ENCODE data around the gene DRAM1.

DRAM1 gene

GRCh38 chr12:101876861-101877805, at the start of gene DRAM1:
Gene DRAM1, plus strand, starts transcription at chr12:101877580. Its CDS starts 210 bp downstream, at chr12:101877790.
- DNase-seq (ENCODE audit: low read depth): peak; percentile 97
- TF ChIP-seq CTCF (IDR thresholded peaks at IDR 0.05; ENCODE audit: insufficient read depth, low read depth, low read length, missing control alignments): peak; percentile 18
- H3K4me3 ChIP-seq (ENCODE audit: low read depth, low read length): peak within 1 kb of the TSS; percentile 78

GRCh38 chr12:101828463-101829196, 48.8 kb upstream of the DRAM1 start:
- DNase-seq (ENCODE audit: low read depth): no peak
- H3K4me3 ChIP-seq (ENCODE audit: low read depth, low read length): no peak overlapping the region
- TF ChIP-seq CTCF (IDR thresholded peaks at IDR 0.05; ENCODE audit: insufficient read depth, low read depth, low read length, missing control alignments): no peak

- TF ChIP-seq CTCF (IDR thresholded peaks at IDR 0.05; ENCODE audit: insufficient read depth, low read depth, low read length, missing control alignments): no peak
- peak; percentile 33 for DNase-seq (ENCODE audit: low read depth)
- peak overlapping the region; percentile 70 for H3K4me3 ChIP-seq (ENCODE audit: low read depth, low read length)
These were observed 47.6 kb upstream of the DRAM1 start for GRCh38 chr12:101829639-101830366.

- peak; percentile 71 for TF ChIP-seq CTCF (IDR thresholded peaks at IDR 0.05; ENCODE audit: insufficient read depth, low read depth, low read length, missing control alignments)
- H3K4me3 ChIP-seq (ENCODE audit: low read depth, low read length): peak within 1 kb of the TSS; percentile 70
- peak; percentile 97 for DNase-seq (ENCODE audit: low read depth)
These were observed 46.7 kb upstream of the DRAM1 start, which contains the start of gene GNPTAB for GRCh38 chr12:101830367-101831325. Gene GNPTAB, minus strand, starts transcription at chr12:101830959. Its CDS starts 284 bp downstream, at chr12:101830675.

GRCh38 chr12:101832030-101832429, 45.4 kb upstream of the DRAM1 start:
- DNase-seq (ENCODE audit: low read depth): no peak
- TF ChIP-seq CTCF (IDR thresholded peaks at IDR 0.05; ENCODE audit: insufficient read depth, low read depth, low read length, missing control alignments): no peak

More at GRCh38 chr12:101832030-101832429, 45.4 kb upstream of the DRAM1 start:
- H3K4me3 ChIP-seq (ENCODE audit: low read depth, low read length): no peak overlapping the region
